ENCODE data around the gene SOX5.

- no peak for TF ChIP-seq EZH2 (IDR thresholded peaks at IDR 0.05; ENCODE audit: borderline replicate concordance)
- TF ChIP-seq, protein P1, sequence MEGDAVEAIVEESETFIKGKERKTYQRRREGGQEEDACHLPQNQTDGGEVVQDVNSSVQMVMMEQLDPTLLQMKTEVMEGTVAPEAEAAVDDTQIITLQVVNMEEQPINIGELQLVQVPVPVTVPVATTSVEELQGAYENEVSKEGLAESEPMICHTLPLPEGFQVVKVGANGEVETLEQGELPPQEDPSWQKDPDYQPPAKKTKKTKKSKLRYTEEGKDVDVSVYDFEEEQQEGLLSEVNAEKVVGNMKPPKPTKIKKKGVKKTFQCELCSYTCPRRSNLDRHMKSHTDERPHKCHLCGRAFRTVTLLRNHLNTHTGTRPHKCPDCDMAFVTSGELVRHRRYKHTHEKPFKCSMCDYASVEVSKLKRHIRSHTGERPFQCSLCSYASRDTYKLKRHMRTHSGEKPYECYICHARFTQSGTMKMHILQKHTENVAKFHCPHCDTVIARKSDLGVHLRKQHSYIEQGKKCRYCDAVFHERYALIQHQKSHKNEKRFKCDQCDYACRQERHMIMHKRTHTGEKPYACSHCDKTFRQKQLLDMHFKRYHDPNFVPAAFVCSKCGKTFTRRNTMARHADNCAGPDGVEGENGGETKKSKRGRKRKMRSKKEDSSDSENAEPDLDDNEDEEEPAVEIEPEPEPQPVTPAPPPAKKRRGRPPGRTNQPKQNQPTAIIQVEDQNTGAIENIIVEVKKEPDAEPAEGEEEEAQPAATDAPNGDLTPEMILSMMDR (IDR thresholded peaks at IDR 0.05; ENCODE audit: poor library complexity), result no peak
Observed at GRCh38 chr12:23596568-23596967, 352.9 kb downstream of the SOX5 start.

All from hepatocyte (in vitro differentiated cells).